Activated T-cell treated with anti-CD3 and anti-CD28 coated beads for 1 hour (primary cell): ENCODE data around the gene AP5M1.
A peak's percentile ranks its signal among the peaks of the same experiment; 100 is the strongest.
"Not testable (repeated sequence)": the region's sequence is repeated elsewhere in the genome, so short reads cannot be mapped to it uniquely, and the experiment has no call there.

Experiments used
- DNase-seq: peaks from one replicate; pipeline ENCODE4 v3.0.0-alpha.2; 2020; ENCODE audit warnings: low read depth

Gene AP5M1

DNA sequence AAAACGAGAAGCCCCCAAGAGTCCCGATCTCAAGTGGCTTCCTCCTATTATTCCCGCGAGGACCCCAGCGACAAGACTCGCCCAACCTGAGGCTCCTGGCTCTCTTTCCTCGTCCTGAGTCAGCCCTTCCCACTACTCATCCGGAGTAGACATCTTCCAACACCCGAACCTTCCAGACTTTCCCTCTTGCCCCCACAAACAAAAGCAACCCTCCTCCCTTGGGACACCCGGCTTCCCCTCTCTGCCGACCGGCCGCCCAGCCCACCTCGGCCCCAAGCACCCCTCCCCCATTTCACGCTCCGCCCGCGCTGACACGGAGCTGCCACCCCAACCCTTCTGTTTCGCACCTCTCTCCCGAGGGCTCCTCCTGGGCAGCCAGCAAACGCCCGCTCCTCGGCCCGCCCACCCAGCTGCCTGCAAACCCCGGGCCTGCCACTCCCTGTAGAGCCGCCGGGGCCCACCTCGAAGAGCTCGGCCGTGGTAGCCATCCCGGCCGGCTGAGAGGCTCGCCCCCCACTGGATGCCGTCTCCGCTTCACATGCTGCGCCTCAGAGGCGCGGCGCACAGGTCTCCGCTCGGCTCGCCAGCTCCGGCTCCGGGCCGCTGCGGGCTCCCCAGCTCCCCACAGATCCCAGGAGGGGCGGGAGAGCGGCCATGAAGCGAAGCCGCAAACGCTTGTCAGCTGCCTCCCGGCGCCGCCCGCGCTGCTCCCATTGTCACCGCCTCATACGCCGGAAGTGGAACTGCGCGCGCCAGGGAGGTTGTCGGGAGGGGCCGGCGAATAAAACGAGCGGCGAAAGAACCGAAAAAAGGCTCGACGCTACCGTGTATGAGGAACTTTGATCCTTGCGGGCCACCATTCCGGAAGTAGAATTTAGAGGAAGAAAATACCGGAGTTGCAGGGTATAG lies at the start of gene AP5M1, which contains the start of gene EXOC5:
TSS of gene AP5M1 (plus strand) at position 811 of the 909 bp plus-strand sequence. CDS start 344 bp downstream, outside the sequence.
TSS of gene EXOC5 (minus strand) at position 745 of the 909 bp plus-strand sequence. CDS start at position 488, 257 bp downstream.
- DNase-seq = peak; percentile 83

- no peak for DNase-seq
Measured at GRCh38 chr14:57221931-57222330, 46.8 kb upstream of the AP5M1 start.

- DNase-seq = no peak
Measured at GRCh38 chr14:57227083-57227482, 41.7 kb upstream of the AP5M1 start.

GRCh38 chr14:57228320-57228719 lies 40.5 kb upstream of the AP5M1 start:
- not testable (repeated sequence) for DNase-seq

- DNase-seq = no peak
Measured at GRCh38 chr14:57232006-57232405, 36.8 kb upstream of the AP5M1 start.

GRCh38 chr14:57240115-57240514 lies 28.7 kb upstream of the AP5M1 start:
- not testable (repeated sequence) for DNase-seq

- no peak for DNase-seq
Measured at GRCh38 chr14:57243320-57243719, 25.5 kb upstream of the AP5M1 start.

DNA sequence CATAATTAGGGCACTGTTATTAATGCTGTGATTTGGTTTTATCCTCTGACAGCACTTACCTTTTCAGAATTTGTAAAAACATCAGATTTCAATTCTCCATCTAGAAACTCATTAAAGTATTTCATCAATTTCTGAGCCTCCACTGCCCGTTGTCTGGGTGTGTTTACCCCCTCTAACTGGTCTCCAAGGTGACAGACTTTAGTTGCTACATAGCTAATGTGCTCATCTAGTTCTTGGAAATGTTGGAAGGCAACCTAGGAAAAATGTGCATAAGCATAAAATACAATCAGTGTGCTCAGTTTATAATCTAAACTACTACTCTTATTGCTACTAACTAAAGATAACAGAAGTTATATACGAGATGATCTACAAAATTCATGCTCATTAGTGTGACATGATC lies 24.7 kb upstream of the AP5M1 start:
- DNase-seq = no peak

GRCh38 chr14:57245941-57246340 lies 22.8 kb upstream of the AP5M1 start:
- DNase-seq = no peak

- no peak for DNase-seq
Measured at GRCh38 chr14:57246933-57247657, 21.7 kb upstream of the AP5M1 start.

- DNase-seq = no peak
Measured at GRCh38 chr14:57254884-57255283, 13.9 kb upstream of the AP5M1 start.

DNA sequence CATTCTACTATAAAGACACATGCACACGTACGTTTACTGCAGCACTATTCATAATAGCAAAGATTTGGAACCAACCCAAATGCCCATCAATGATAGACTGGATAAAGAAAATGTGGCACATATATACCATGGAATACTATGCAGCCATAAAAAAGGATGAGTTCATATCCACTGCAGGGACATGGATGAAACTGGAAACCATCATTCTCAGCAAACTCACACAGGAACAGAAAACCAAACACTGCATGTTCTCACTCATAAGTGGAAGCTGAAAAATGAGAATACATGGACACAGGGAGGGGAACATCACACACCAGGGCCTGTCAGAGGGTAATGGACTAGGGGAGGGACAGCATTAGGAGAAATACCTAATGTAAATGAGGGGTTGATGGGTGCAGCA lies 10.6 kb upstream of the AP5M1 start:
- DNase-seq = not testable (repeated sequence)

DNA sequence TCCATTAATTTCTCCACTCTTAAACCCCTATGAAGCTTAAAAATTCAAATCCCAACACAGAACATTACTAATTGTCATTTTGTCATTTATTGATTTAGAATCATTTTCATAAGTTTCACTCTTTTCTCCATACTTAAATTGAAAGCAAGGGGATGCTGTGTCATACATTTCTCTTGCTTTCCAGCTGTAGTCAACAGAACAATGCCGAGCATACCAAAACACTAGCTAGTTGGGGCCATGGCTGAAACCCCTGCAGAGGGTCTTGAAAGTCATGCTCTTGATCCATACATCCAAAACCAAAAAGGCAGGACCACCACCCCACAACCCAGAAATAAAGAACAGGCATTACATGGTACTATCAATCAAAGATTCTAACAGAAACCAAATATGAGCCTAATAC lies 9.1 kb upstream of the AP5M1 start:
- no peak for DNase-seq

GRCh38 chr14:57261604-57262003 lies 7.2 kb upstream of the AP5M1 start:
- DNase-seq = no peak

GRCh38 chr14:57262117-57262516 lies 6.7 kb upstream of the AP5M1 start:
- DNase-seq = no peak

DNA sequence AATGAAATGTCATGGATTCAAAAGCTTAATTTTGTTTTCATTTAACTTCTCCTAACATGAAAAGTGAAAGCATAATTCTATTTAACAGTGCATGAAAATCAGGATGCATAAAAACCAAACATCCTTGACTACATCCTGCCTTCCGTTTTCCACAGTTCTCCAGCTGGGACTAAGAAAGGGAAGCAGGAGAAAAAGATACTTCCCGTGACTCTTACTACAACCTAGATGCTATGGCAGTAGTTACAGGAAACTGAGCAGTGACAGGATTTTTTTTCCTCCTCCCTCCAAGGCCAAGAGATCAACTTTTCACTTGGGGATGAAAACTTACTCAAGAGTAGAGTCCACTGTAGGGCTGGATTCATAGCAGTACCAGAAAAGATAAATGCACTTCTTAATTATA lies 2.7 kb upstream of the AP5M1 start:
- DNase-seq = no peak

- no peak for DNase-seq
Measured at GRCh38 chr14:57273236-57273635, 4.5 kb downstream of the AP5M1 start.

GRCh38 chr14:57274551-57274950 lies 5.8 kb downstream of the AP5M1 start:
- DNase-seq = no peak

DNA sequence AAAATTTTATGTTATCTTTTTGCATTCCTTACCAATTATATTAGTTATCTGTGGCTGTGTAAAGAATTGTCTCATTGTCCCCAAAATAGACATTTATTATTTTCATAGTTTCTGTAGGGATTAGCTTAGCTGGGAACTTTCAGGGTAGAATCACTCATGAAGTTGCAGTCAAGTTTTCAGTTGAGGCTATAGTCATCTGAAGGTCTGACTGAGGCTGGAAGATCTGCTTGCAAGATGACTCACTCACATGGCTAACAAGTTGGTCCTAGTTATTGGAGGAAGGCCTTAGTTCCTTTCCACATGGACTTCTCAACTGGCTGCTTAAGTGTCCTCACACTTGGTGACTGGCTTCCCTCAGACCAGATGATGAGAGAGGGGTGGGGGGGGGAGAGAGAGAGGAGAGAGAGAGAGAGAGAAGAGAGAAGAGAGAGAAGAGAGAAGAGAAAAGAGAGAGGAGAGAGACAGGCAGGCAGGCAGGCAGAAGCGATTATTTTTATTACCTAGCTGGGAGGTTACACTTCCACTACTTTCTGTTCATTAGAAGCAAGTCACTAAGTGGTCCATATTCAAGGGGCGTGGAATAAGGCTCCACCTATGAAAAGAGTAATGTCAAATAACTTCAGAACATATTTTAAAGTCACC lies 6.4 kb downstream of the AP5M1 start:
- no peak for DNase-seq

- no peak for DNase-seq
Measured at GRCh38 chr14:57277062-57277461, 8.3 kb downstream of the AP5M1 start.

DNA sequence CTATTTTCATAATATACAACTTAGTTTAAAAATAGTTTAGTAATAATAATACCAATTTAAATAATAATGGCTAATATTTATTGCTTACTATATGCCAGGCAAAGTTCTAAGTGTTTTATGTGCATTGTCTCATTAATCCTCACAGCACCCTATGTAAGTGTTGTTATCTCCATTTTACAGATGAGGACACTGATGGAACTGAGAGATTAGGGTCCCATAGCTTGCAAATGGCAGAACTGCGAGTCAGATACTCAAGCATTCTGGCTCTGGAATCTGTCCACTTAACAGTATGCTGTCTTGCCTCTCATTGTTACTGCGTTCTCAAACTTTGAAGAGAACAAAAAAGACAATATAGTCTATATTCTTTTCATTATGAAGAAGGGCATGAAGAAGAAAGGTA lies 19.0 kb downstream of the AP5M1 start:
- DNase-seq = no peak

- no peak for DNase-seq
Measured at GRCh38 chr14:57290751-57291150, 22.0 kb downstream of the AP5M1 start.
